Ovary (tissue), 3 donors: ENCODE data around the gene PLEKHA7.

Source experiments
- EP300 ChIP-seq: sonication (generic); formaldehyde crosslinking; IDR thresholded peaks from one replicate; pipeline ENCODE4 v1.6.1; 2017; ENCODE audit warnings: antibody characterized with exemption
- TF ChIP-seq, protein P1 (sequence below), 3 donors: fragments of 450-650 bp in 2 of 3; fragments of 200-600 bp in 1 of 3; IDR thresholded peaks; one replicate each; pipeline versions ENCODE4 v1.5.1 to v1.8.0; 2016 to 2022; ENCODE audit warnings: antibody characterized with exemption in 3 of 3, mild to moderate bottlenecking in 1 of 3
- donor health status: DM: no; HTN: no; CAD: no.

DNA sequence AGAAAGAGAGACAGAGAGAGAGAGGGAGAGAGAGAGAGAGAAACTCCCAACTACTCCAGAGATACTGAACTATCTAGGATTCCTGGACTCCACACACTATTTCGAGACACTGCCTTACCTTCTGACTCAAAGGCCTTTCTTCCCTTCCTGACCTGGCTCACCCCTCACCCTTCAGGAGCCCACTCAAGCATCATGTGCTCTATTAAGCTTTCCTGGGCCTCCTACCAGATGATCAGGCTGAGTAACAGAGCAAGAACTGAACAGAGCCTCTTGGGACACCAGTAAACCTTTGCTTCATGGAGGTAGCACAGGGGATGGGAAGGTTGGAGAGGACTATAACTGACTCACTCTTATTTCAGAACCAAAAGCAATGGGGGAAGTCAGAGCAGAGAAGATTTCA lies 31.4 kb downstream of the PLEKHA7 start:
- TF ChIP-seq, protein P1, sequence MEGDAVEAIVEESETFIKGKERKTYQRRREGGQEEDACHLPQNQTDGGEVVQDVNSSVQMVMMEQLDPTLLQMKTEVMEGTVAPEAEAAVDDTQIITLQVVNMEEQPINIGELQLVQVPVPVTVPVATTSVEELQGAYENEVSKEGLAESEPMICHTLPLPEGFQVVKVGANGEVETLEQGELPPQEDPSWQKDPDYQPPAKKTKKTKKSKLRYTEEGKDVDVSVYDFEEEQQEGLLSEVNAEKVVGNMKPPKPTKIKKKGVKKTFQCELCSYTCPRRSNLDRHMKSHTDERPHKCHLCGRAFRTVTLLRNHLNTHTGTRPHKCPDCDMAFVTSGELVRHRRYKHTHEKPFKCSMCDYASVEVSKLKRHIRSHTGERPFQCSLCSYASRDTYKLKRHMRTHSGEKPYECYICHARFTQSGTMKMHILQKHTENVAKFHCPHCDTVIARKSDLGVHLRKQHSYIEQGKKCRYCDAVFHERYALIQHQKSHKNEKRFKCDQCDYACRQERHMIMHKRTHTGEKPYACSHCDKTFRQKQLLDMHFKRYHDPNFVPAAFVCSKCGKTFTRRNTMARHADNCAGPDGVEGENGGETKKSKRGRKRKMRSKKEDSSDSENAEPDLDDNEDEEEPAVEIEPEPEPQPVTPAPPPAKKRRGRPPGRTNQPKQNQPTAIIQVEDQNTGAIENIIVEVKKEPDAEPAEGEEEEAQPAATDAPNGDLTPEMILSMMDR (IDR thresholded peaks at IDR 0.05) = no peak
- TF ChIP-seq EP300 = no peak
